GM12878 (cell line): ENCODE measurements around the gene CDHR2. TPM values are rescaled to one million over a fixed set of nuclear protein-coding genes. Genes with fewer than 3 reads are reported as not detected.

Experiments used
- ATAC-seq: fragments of 200-7000 bp; cut with Tn5 transposase; 3 replicates; pipeline ENCODE4 v1.9.1; 2020; ENCODE audit warnings: mild to moderate bottlenecking, moderate library complexity
- BruUV-seq: library from RNA; stranded (reverse); fragments of 400-500 nt; replicated peaks from 2 replicates; lab custom pipeline; 2021; lab: Mats Ljungman, UMichigan
- CTCF ChIA-PET: fragments of 300-600 bp; sonication (Branson Sonifier 250); formaldehyde crosslinking; extraction: SDS; loops from one replicate; lab custom pipeline; 2021; ENCODE audit warnings: inconsistent platforms; lab: Yijun Ruan, JAX
- POLR2A ChIA-PET: fragments of 350-600 bp; formaldehyde crosslinking; extraction: SDS; loops from one replicate; lab custom pipeline; 2021; ENCODE audit warnings: inconsistent platforms; lab: Charles Lee
- RAD21 ChIA-PET: fragments of 300-600 bp; sonication (Branson Sonifier 250); formaldehyde crosslinking; loops from one replicate; lab custom pipeline; 2023; ENCODE audit warnings: antibody characterized with exemption; ENCODE audit not compliant: unreplicated experiment; lab: Charles Lee
- SMC1A ChIA-PET: fragments of 300-600 bp; sonication (Branson Sonifier 250); formaldehyde crosslinking; loops from one replicate; lab custom pipeline; 2023; ENCODE audit not compliant: unreplicated experiment, uncharacterized antibody; lab: Charles Lee
- DNase-seq: peaks from one replicate; pipeline ENCODE4 v3.0.0-alpha.2; 2011; ENCODE audit warnings: low read depth, low spot score
- FAIRE-seq: peaks from 3 replicates; lab custom pipeline; 2011; peaks lifted over from hg19 to GRCh38; lab: Jason Lieb, UNC
- H2AFZ ChIP-seq: 2 replicates; pipeline ENCODE4 v1.6.0; 2011; ENCODE audit warnings: low read depth, low read length, control low read depth; ENCODE audit not compliant: control insufficient read depth
- H3K27ac ChIP-seq: 2 replicates; pipeline ENCODE4 v1.5.1; 2011; ENCODE audit warnings: control low read depth; ENCODE audit not compliant: control insufficient read depth, insufficient read depth
- H3K27me3 ChIP-seq, 2 experiments: replicated peaks in 1 of 2; 2 replicates each; pipeline versions ENCODE4 v1.6.0 to v1.6.1; 2011; ENCODE audit warnings: low read length in 1 of 2; ENCODE audit not compliant: control insufficient read depth in 2 of 2, insufficient read depth in 2 of 2
- H3K36me3 ChIP-seq, 2 experiments: 2 replicates each; pipeline ENCODE4 v1.5.1; 2011; ENCODE audit warnings: low read length in 1 of 2; ENCODE audit not compliant: control insufficient read depth in 2 of 2, insufficient read depth in 2 of 2
- H3K4me1 ChIP-seq: 2 replicates; pipeline ENCODE4 v1.6.1; 2011; ENCODE audit warnings: mild to moderate bottlenecking, low read length, moderate library complexity, mixed read lengths; ENCODE audit not compliant: control insufficient read depth, insufficient read depth
- H3K4me2 ChIP-seq: 2 replicates; pipeline ENCODE4 v1.6.0; 2011; ENCODE audit warnings: control low read depth; ENCODE audit not compliant: control insufficient read depth, insufficient read depth
- H3K4me3 ChIP-seq: fragments of 200-600 bp; sonication (generic); 2 replicates; pipeline ENCODE4 v1.5.1; 2016
- H3K79me2 ChIP-seq: 2 replicates; pipeline ENCODE4 v1.6.0; 2011; ENCODE audit warnings: low read length; ENCODE audit not compliant: control insufficient read depth, insufficient read depth
- H3K9ac ChIP-seq: 2 replicates; pipeline ENCODE4 v1.8.0; 2011; ENCODE audit warnings: low read length, control low read depth, mixed read lengths; ENCODE audit not compliant: control insufficient read depth, insufficient read depth
- H3K9me3 ChIP-seq: replicated peaks from 3 replicates; pipeline ENCODE4 v1.5.1; 2011; ENCODE audit warnings: mild to moderate bottlenecking, low read length; ENCODE audit not compliant: control insufficient read depth, insufficient read depth
- H4K20me1 ChIP-seq: 2 replicates; pipeline ENCODE4 v1.6.0; 2011; ENCODE audit not compliant: control insufficient read depth, insufficient read depth
- CBFB ChIP-seq: IDR thresholded peaks from 2 replicates; pipeline ENCODE4 v1.6.1; 2016; ENCODE audit warnings: antibody characterized with exemption, low read depth
- CBX3 ChIP-seq: fragments of 200-600 bp; sonication (generic); IDR thresholded peaks from 2 replicates; pipeline ENCODE4 v1.6.1; 2016; ENCODE audit warnings: low read depth, borderline replicate concordance
- JUND ChIP-seq: IDR thresholded peaks from 2 replicates; pipeline ENCODE4 v1.6.1; 2012; ENCODE audit warnings: low read depth, mild to moderate bottlenecking, low read length, improper control_type of control experiment, moderate library complexity
- LARP7 ChIP-seq: fragments of 450-650 bp; IDR thresholded peaks from 2 replicates; pipeline ENCODE4 v1.6.1; 2017; ENCODE audit warnings: mild to moderate bottlenecking
- whole genome bisulfite sequencing: methylation state at CpG from one replicate; pipeline ENCODE4 v1.1.6; 2016; ENCODE audit warnings: low lambda C conversion rate; ENCODE audit not compliant: insufficient replicate concordance, insufficient coverage; ENCODE audit errors: missing lambda C conversion rate; 5-methylcytosine and 5-hydroxymethylcytosine counted together
- in situ Hi-C: fragments of 300-500 bp; cut with MboI; formaldehyde crosslinking; loops from 9 replicates; pipeline ENCODE4 v1.14.3; 2018; ENCODE audit warnings: mixed read lengths
- intact Hi-C: fragments of 100-400 bp; cut with micrococcal nuclease; formaldehyde crosslinking; loops from one replicate; pipeline ENCODE4 v1.14.2; 2022; ENCODE audit not compliant: unreplicated experiment
- polyA plus RNA-seq, 11 experiments: library from polyadenylated mRNA; depleted of rRNA in 4 of 11; unstranded in 6 of 11; stranded (reverse) in 5 of 11; fragments of >200 nt; fragmentation: Nextera tagmentation in 4 of 11; fragmentation: Illumina TruSeq in 1 of 11; extraction: Ambion mirVana in 4 of 11; extraction: Trizol in 1 of 11; gene quantifications; 1 replicate in 1 of 11; 2 replicates in 10 of 11; pipeline versions ENCODE4 v1.2.1 to v1.2.3, GENCODE V29; 2011 to 2016; ENCODE audit warnings: inconsistent platforms in 2 of 11, missing spikeins in 2 of 11, low read depth in 1 of 11
- total RNA-seq, 4 experiments: library from RNA; depleted of rRNA in 3 of 4; stranded (reverse); fragments of >200 nt in 3 of 4; fragmentation: Illumina TruSeq in 1 of 4; extraction: Trizol in 1 of 4; gene quantifications; 2 replicates each; pipeline versions ENCODE4 v1.2.1 to v1.2.3, GENCODE V29; 2013 to 2021
- TF ChIP-seq, protein P1 (sequence below): fragments of 450-650 bp; IDR thresholded peaks from 2 replicates; pipeline ENCODE4 v1.6.1; 2018; ENCODE audit warnings: mild to moderate bottlenecking, low read depth, moderate library complexity; ENCODE audit not compliant: partially characterized antibody
- TF ChIP-seq, protein P2 (sequence below): IDR thresholded peaks from 2 replicates; pipeline ENCODE4 v1.6.1; 2011; ENCODE audit warnings: borderline replicate concordance, low read depth, mild to moderate bottlenecking, moderate library complexity, low read length; ENCODE audit not compliant: insufficient read depth, poor library complexity, severe bottlenecking

Gene CDHR2
- total and polyA plus RNA-seq, 10 of the 15 experiments (the other 5 are each of a cell fraction or from before 2014, with no cell fraction given) = 0.03 to 0.46 (median 0.06) TPM; not detected in 5

GRCh38 chr5:176587398-176587797, 38.3 kb downstream of the CDHR2 start:
- peaks cover 8% of the 10 kb centered on the region; the same call in 2 of the 3 replicates for H3K9me3 ChIP-seq
- no TSS peak for BruUV-seq
- FAIRE-seq (no peak), ATAC-seq (no peak), DNase-seq (no peak)
- no peak overlapping the region for H3K27ac ChIP-seq
- POLR2A ChIA-PET = no interaction called here
- no peak overlapping the region for H3K4me2 ChIP-seq
- H4K20me1 ChIP-seq = no peaks in the 10 kb centered on the region
- RAD21 ChIA-PET = no interaction called here
- no peaks in the 10 kb centered on the region for H3K27me3 ChIP-seq
- no peaks in the 10 kb centered on the region for H3K4me1 ChIP-seq
- no peak overlapping the region for H3K9ac ChIP-seq
- no peaks in the 10 kb centered on the region for H3K36me3 ChIP-seq
- CTCF ChIA-PET = interaction anchor here (1.1 to 1.2 kb wide), 2 partner anchors 10 to 73 kb away, joined by 3 read pairs; no protein-coding TSS in a partner anchor
- H3K79me2 ChIP-seq = no peaks in the 10 kb centered on the region
- no peak overlapping the region for H3K4me3 ChIP-seq
- no peak for TF ChIP-seq JUND
- TF ChIP-seq CBX3 = no peak
- TF ChIP-seq LARP7 = no peak
- no peak for TF ChIP-seq CBFB
- SMC1A ChIA-PET = no interaction called here
- intact Hi-C loops (no loop called here), in situ Hi-C loops (loop anchor here (25.0 kb wide), 1 partner anchor 850 kb away; no protein-coding TSS in a partner anchor)
- WGBS = 53% methylated on average over 7 of the region's 7 CpGs
- no peak overlapping the region for H2AFZ ChIP-seq

- Histone ChIP-seq H3K36me3 (no peaks in the 10 kb centered on the region), H3K9me3 (peaks cover 8% of the 10 kb centered on the region; the same call in 2 of the 3 replicates), H3K9ac (no peak overlapping the region), H3K4me2 (no peak overlapping the region), H3K79me2 (no peaks in the 10 kb centered on the region), H3K27ac (no peak overlapping the region), H3K27me3 (no peaks in the 10 kb centered on the region), H3K4me1 (no peaks in the 10 kb centered on the region), H3K4me3 (no peak overlapping the region), H4K20me1 (no peaks in the 10 kb centered on the region), H2AFZ (no peak overlapping the region)
- no peak for ATAC-seq
- DNase-seq = no peak
- intact Hi-C loops (no loop called here), in situ Hi-C loops (loop anchor here (25.0 kb wide), 1 partner anchor 851 kb away; no protein-coding TSS in a partner anchor)
- BruUV-seq = no TSS peak
- RAD21 ChIA-PET = no interaction called here
- SMC1A ChIA-PET = no interaction called here
- no peak for FAIRE-seq
- TF ChIP-seq, protein P1, sequence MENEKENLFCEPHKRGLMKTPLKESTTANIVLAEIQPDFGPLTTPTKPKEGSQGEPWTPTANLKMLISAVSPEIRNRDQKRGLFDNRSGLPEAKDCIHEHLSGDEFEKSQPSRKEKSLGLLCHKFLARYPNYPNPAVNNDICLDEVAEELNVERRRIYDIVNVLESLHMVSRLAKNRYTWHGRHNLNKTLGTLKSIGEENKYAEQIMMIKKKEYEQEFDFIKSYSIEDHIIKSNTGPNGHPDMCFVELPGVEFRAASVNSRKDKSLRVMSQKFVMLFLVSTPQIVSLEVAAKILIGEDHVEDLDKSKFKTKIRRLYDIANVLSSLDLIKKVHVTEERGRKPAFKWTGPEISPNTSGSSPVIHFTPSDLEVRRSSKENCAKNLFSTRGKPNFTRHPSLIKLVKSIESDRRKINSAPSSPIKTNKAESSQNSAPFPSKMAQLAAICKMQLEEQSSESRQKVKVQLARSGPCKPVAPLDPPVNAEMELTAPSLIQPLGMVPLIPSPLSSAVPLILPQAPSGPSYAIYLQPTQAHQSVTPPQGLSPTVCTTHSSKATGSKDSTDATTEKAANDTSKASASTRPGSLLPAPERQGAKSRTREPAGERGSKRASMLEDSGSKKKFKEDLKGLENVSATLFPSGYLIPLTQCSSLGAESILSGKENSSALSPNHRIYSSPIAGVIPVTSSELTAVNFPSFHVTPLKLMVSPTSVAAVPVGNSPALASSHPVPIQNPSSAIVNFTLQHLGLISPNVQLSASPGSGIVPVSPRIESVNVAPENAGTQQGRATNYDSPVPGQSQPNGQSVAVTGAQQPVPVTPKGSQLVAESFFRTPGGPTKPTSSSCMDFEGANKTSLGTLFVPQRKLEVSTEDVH = no peak
- TF ChIP-seq, protein P2, sequence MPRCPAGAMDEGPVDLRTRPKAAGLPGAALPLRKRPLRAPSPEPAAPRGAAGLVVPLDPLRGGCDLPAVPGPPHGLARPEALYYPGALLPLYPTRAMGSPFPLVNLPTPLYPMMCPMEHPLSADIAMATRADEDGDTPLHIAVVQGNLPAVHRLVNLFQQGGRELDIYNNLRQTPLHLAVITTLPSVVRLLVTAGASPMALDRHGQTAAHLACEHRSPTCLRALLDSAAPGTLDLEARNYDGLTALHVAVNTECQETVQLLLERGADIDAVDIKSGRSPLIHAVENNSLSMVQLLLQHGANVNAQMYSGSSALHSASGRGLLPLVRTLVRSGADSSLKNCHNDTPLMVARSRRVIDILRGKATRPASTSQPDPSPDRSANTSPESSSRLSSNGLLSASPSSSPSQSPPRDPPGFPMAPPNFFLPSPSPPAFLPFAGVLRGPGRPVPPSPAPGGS = peak; percentile 53
- POLR2A ChIA-PET = no interaction called here
- CTCF ChIA-PET = interaction anchor here (1.2 kb wide), 1 partner anchor 72 kb away, joined by 3 read pairs; no protein-coding TSS in a partner anchor
Measured at GRCh38 chr5:176588297-176588696, 39.2 kb downstream of the CDHR2 start.
